Fibroblast of the conjunctiva (primary cell): ENCODE measurements around the gene MRPS26.
"Not testable (repeated sequence)": the region's sequence is repeated elsewhere in the genome, so short reads cannot be mapped to it uniquely, and the experiment has no call there.

Experiments
- DNase-seq: peaks from one replicate; pipeline ENCODE4 v3.0.0-alpha.2; 2010; ENCODE audit warnings: low read depth

Gene MRPS26

DNA sequence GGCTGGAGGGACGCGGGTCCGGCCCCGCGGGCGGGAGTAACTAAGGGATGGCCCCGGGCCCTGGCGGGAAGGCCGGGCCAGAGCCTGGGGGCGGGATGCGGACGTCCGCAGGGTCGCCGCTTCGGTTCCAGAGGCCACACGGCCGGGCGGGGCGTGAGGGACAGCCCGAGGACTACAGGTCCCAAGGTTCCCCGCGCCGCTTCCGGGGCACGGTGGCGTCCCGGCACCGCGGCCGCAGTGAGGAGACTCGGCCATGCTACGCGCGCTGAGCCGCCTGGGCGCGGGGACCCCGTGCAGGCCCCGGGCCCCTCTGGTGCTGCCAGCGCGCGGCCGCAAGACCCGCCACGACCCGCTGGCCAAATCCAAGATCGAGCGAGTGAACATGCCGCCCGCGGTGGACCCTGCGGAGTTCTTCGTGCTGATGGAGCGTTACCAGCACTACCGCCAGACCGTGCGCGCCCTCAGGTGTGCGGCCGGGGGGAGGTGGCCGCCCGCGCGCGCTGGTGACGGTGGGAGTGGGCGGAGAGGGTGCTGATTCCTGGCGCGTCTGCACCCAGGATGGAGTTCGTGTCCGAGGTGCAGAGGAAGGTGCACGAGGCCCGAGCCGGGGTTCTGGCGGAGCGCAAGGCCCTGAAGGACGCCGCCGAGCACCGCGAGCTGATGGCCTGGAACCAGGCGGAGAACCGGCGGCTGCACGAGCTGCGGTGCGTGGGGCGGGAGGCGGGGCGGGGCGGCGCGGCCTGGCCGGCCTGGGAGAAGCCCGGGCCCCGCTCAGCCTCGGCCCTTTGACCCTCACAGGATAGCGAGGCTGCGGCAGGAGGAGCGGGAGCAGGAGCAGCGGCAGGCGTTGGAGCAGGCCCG is at the start of gene MRPS26:
Gene MRPS26, plus strand, starts transcription at position 237 of the 861 bp plus-strand sequence. Its CDS starts 17 bp downstream, at position 254.
- DNase-seq, result peak; percentile 54

DNA sequence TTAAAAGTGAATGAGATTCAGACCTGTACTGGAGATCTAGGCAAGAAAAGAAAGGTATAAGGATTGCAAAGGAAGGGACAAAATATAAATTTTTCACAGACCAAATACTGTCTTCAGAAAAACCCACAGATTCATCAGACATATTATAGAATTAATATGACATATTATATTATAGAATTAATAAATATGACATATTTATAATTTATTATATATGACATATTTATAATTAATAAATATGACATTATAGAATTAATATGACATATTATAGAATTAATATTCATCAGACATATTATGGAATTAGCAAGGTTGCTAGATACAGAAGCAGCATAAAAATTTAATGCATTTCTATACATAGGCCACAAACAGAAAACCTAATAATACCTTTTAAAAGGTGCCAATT is 47.1 kb upstream of the MRPS26 start:
- no peak for DNase-seq

DNA sequence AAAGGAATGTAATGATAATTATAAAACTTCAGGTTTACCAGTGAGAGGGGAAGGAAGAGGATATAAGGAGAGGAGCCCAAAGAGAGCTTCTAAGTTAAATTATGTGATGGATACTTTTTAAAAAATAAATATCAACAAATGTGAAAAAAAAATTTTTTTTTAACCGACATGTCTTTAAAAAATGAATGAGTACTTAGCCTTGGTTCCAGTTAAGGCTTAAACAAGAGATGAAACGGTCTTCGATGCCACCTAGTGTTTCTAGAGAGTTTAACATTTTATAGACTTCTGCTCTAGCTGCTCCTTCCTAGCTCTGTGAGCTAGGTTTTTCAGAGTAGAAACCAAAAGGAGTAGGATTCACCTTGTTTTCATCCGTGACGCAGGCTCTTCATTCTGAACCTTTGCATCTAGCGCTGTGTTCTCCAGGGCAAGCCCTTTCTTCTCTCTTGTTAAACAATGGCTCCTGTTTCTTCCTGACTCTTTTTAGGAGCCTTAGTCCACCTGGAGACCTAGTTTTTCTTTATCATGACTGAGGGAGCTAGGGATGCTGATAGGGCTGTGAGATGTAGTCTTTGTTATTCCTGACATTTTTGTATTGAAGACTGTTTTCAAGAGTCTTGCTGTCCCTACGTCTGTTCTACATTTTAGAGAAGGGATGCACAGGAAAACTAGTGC is 44.9 kb upstream of the MRPS26 start:
- peak; percentile 51 for DNase-seq

DNA sequence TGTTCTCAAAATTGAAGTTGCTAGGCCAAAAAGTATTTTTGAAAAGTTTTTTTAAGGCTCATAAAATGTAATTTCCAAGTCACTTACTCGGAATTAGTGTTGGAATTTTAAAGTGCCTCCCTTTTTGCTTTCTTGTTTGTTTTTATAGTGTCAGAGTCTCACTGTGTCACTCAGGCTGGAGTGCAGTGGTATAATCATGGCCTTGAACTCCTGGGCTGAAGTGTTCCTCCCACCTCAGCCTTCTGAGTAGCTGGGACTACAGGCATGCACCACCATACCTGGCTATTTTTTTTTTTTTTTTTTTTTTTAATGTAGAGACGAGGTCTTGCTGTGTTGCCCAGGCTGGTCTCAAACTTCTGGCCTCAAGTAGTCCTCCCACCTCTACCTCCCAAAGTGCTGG is 42.4 kb upstream of the MRPS26 start:
- DNase-seq, result no peak

DNA sequence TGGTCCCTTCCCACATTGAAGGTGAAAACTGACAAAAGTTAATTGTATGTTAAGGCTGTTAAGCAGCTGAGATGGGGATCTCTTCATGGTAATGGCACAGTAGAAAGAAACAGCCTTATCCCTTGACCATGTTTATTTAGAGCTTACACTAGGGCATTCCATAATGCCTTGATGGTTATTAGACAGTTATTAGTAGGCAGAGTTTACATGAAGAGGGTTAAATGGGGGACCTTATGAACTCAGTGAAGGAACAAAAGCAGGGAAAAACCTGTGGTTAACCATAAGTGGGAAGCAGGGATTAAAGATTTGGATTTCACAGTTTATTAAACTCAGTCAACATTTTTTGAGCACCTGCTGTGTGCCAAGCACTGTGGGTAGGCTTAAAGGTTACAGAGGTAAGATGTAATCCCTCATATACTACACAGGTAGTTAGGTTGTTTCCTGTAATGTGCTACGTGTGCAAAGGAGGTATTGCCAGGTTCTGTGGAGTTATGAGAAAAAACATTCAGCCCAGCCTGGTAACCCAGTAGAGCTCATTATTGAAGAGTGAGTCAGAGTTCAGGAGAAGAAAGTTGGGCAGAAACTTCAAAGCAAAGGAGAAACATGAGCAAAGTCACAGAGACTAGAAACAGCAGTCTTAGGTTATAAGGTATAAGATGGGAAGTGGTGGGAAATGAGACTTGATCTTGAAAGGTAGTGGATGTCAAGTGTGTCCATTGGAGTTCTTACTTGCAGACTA is 34.7 kb upstream of the MRPS26 start:
- no peak for DNase-seq

DNA sequence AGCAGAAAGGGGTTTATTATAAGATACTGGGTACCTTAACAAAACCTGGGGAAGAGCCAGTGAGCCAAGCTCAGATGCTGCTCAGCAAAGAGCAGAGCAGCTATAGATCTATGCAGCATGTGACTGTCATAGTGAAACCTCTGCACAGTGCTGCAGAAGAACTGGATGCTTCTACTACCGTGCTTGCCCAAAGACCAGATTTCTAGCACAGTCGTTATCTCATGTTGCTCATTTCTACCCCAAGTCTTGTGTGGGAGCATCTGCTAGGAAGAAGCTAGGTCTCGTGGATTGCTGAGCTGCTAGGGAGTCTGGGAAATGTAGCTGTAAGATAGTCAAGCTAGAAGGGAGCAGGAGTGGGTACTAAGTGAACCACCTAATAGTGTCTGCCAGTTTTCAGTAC is 34.1 kb upstream of the MRPS26 start:
- DNase-seq, result no peak

DNA sequence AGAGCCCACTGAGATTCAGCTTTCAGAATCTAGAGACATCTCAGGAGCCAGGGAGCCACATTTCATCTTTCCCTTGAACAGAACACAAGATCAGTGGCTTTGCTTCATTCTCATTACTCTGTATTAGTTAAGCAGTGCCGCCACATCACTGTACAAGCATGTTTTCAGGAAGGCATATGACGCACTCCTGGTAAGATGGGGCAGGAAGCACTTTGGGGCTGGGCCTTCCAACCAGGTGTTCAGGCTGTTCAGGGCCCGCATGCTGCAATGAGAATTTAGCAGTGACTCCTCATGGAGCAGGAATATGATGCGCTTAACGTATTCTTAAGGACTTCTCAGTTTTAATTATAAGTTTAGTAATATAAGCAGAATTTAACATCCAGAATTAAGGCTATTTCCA is 32.1 kb upstream of the MRPS26 start:
- no peak for DNase-seq

DNA sequence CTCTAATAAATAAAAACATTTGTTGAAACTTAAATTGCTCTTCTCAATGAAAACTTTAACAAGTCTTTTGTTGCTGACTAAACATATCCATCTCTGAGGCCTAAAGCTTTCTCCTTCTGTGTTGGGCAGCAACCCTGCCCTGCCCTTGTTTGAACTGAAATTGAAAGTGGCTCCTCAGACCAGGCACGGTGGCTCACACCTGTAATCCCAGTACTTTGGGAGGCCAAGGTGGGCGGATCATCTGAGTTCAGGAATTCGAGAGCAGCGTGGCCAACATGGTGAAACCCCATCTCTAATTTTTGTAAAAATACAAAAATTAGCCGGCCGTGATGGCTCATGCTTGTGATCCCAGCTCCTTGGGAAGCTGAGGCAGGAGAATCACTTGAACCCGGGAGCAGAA is 31.7 kb upstream of the MRPS26 start:
- no peak for DNase-seq

DNA sequence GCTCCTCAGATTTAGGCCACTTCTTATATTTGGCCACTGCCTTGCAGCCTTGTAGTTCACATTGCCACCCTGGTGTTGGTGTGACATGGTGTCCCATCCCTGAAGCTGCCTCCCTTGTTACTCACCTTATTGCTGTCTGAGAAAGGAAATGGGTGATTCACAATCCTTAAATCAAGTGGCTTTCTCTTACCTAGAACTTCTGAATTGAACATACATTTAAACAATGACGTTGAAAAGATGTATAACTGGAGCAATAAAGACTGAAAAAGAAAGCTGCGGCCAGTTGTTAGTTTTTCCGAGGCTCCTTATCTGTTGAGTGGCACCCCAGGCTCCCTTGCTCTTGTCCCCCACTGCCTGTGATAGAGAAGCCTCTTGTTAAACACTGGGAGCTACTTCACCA is 31.2 kb upstream of the MRPS26 start:
- DNase-seq, result no peak

DNA sequence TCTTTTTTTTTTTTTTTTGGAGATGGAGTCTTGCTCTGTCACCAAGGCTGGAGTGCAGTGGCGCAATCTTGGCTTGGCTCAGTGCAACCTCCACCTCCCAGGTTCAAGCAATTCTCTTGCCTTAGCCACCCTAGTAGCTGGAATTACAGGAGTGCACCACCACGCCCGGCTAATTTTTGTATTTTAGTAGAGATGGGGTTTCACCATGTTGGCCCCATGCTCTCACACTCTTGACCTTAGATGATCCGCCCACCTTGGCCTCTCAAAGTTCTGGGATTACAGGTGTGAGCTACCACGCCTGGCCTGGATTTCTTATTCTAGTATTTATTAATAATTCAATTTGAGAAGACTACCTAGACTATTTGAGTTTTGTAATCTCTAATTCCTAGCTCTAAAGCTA is 30.6 kb upstream of the MRPS26 start:
- not testable (repeated sequence) for DNase-seq

DNA sequence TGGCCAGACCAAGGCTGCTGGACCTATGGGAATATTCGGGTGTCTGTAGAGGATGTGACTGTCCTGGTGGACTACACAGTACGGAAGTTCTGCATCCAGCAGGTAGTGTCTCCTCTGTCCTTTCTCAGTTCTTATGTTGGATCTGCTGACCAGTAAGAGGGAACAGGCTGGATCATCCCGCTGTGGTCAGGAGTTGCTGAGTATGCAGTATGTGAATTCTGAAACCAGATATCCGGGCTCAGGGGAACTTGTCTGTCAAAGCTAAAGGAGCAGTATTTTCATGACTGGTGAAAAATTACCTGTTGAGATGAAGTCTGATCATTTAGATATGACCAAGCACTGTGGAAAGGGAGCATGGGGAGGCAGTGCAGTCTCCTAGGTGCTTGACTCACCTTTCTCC is 24.5 kb upstream of the MRPS26 start:
- DNase-seq, result no peak

DNA sequence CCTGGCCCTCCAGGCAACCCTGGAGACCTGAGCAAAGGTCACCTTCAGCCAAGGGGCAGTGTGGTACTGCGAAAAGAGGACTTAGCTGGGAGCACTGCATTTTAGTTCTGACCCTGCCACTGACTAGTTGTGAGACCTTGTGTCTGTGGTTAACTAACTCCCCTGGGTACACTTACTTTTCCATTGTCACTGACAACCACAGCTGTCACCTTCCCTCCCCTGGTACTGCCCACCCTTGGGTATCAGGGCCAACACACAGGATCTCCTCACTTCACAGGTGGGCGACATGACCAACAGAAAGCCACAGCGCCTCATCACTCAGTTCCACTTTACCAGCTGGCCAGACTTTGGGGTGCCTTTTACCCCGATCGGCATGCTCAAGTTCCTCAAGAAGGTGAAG is 24.1 kb upstream of the MRPS26 start:
- no peak for DNase-seq

DNA sequence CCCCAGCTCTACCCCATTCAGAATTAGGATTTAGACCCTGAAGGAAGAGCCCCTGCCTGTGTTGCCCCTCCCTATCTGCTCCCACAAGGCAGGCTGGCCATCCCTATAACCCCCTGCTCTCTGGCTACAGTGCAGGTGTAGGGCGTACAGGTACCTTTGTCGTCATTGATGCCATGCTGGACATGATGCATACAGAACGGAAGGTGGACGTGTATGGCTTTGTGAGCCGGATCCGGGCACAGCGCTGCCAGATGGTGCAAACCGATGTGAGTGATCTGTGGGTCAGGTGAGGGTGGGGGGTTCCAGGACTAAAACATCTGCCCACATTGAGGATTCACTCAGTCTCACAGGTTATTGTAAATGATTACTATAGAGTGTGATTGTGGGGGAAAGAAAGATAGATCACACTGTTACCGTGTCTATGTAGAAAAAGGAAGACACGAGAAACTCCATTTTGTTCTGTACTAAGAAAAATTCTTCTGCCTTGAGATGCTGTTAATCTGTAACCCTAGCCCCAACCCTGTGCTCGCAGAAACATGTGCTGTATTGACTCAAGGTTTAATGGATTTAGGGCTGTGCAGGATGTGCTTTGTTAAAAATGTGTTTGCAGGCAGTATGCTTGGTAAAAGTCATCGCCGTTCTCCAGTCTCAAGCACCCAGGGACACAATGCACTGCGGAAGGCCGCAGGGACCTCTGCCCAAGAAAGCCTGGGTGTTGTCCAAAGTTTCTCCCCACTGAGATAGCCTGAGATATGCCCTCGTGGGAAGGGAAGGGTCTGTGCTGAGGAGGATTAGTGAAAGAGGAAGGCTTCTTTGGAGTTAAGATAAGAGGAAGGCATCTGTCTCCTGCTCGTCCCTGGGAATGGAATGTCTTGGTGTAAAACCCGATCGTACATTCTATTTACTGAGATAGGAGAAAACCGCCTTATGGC is 23.0 kb upstream of the MRPS26 start:
- DNase-seq, result not testable (repeated sequence)

DNA sequence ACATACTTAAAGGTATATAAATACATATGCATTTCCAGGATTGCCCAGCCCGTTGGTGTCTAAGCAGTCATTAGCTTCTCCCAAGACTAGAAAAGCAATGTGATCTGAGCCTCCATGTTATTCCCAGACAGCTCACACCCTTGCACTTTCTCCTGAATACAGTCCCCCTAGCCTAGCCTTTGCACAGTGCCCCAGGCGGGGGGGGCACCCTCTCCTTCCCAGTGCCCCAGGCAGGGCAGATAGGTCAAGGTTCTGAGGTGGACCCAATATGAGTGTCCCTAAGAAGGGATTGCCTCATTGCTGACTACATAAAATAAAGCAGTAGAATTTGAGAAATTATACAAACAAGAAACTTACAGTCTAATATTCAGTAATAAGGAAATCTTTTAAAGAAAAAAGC is 17.9 kb upstream of the MRPS26 start:
- DNase-seq, result no peak

DNA sequence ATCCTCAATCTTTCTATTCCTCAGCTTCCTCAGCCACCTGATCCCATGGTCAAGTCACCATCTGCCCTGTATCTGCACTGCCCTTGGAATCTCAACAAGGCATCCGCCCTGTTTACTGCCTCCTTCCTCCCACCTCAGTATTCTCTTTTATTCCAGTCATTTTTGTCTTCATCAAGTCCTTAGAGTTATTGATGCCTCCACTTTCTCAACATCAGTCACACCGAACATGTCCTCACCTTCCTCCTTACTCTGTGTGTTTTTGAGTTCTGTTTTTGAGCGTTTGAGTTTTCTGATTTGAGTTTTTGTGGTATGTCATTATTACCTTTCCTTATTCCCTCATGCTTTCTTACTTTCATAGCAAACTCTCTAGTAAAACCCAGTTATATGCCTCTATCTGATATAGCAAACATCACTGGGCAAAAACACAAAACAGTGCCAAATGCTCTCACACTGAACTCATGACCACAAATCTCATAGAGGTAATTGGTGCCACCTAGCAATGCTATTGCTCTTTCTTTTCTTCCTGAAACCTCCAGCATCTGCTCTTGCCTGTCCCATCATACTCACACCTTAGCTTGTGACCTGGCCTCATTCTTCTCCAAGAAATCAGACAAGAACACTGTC is 14.2 kb upstream of the MRPS26 start:
- DNase-seq, result no peak

DNA sequence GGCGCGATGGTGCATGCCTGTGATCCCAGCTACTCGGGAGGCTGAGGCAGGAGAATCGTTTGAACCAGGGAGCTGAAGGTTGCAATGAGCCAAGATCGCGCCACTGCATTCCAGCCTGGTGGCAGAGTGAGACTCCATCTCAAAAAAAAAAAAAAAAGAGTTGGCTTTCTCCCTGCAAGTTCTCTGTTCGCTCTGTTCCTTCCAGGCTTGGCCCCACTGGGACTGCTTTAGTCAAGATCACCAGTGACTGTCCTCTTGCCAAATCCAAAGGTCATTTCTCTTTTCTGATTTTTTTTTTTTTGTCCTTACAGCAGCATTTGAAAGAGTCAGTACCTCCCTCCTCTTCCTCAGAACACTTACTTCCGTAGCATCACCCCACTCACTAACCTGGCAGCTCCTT is 13.2 kb upstream of the MRPS26 start:
- no peak for DNase-seq

DNA sequence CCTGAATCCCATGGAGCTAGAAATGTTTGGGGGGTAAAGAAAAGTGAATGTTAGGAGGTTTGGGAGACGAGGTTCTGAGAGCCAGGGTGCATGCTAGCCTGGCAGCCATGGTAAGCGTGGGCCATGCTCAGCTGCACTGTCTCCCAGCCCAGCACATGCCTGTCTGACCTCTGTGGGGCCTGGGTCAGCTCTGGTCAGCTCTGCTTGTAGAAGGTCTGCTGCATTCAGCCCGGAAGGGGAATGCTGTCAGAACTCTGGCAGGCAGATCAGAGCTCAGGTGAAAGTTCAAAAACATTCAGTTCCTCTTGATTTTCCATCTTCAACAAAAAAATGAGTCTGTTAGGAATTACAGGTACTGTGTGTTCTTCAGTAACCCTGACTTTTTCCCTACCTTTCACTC is 8.2 kb upstream of the MRPS26 start:
- DNase-seq, result no peak

DNA sequence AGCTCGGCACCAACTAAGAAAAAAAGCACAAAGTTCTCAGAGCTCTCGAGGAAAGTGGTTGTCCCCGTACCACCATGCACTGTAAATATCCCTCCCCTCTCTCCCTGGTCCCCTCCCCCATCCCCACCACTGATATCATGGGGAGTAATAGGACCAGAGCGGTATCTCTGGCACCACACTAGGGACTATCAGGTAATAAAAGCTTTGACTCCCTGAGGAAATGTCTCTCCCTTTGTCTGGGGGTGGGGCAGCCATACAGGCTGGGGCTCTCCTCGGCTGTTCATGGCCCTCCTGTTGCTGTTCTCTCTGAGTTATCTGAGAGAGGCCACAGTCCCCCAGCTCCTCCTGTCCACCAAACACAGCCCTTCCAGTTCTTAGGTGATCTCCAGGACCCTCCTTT is 7.4 kb upstream of the MRPS26 start:
- no peak for DNase-seq

DNA sequence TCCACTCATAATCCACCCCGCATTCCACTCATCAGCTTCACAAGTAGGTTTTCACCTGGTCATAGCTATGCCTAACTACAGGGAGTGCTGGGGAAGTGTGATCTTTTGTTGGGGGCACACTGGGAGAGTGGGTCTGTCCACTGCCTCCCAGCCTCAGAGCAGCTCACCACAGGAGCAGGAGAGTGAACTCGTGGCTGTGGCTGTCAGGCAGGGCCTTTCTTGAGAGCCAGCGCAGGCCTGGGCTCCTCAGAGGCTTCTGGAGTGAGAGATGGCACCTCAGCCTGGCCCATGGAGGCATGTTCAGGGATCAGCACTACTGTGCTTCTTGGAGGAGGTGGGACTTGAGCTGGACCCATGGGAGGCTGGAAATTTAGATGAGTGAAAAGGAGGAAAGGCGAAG is 6.4 kb upstream of the MRPS26 start:
- DNase-seq, result no peak

DNA sequence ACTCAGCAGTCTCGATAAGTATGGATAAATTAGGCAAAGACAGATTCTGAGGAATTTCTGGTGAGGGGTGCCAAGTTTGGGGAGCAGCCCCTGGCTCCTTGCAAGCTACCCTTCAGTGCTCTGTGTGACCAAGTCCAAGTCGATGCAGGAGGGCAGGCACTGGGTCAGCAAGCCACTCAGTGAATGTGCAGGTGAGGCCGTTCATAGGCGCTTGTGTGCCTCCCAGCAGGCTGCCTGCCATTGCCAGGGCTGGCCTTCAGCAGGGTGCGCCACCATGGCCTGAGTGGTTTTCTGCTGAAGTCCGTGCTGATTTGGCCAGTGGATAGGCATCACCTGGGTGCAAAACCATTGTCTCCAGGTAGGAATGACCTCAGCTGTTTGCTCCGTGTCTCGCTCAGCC is 5.8 kb upstream of the MRPS26 start:
- no peak for DNase-seq

DNA sequence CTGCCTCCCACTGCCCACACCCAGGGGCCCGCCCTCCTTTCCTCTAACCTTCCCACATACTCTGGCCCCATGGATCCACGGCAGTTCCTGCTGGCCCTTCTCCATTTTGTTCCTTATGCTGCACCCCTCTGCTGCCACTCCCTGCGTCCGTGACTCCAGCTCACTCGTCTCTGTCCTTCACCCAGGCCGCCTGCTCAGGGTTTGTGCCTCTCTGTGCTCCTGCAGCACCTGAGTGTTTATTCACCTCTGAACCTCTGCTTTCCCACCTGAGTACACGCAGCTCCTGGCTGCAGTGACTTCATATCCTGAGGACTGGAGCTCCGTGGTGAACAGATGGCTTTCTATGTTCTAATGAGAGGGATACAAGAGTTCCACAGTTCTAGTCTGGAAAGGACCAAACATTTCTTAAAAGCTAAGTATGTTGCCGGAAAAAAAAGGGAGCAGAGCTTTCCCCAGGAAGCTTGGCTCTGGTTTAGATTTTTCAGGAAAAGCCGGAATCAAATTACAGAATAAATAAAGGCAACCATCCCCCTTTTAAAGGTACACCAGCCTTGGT is 3.9 kb upstream of the MRPS26 start:
- DNase-seq, result no peak
